HUDEP-2 (cell line): Measurements from ENCODE around the gene DERA.
"Not testable (repeated sequence)": the region's sequence is repeated elsewhere in the genome, so short reads cannot be mapped to it uniquely, and the experiment has no call there.

Experiments used
- DNase-seq, 76 experiments: peaks; one replicate each; lab custom pipeline; 2025; ENCODE audit not compliant: unreplicated experiment in 76 of 76; lab: John Stamatoyannopoulos, UW

Gene DERA

GRCh38 chr12:15899282-15899870, 11.8 kb upstream of the DERA start:
- peak in 12 of 76 experiments; percentile 5 to 30 (median 12) for DNase-seq

- no peak for DNase-seq
Observed at GRCh38 chr12:15904378-15904920, 6.7 kb upstream of the DERA start.

GRCh38 chr12:15910468-15910863, 666 bp upstream of the DERA start:
- peak in 1 of 76 experiments; percentile 31 for DNase-seq

DNA sequence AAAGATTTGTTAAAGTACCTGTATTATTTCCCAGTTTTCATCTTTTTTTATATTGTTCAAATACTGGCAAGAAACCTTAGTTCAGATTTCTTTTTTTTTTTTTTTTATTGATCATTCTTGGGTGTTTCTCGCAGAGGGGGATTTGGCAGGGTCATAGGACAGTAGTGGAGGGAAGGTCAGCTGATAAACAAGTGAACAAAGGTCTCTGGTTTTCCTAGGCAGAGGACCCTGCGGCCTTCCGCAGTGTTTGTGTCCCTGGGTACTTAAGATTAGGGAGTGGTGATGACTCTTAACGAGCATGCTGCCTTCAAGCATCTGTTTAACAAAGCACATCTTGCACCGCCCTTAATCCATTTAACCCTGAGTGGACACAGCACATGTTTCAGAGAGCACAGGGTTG, 799 bp downstream of the DERA start:
- DNase-seq = not testable (repeated sequence)

DNA sequence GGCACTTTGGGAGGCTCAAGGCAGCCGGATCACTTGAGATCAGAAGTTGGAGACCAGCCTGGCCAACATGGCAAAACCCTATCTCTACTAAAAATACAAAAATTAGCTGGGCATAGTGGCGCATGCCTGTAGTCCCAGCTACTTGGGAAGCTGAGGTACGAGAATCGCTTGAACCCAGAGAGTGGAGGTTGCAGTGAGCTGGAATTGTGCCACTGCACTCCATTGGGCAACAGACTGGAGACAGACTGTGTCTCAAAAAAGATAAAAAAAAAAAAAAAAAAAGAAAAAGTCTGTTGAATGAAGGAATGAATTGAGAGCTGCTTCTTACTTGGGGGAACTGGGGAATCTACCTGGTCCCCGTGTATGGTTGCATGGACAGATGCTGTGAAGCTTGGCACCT, 3.0 kb downstream of the DERA start:
- DNase-seq = peak in 1 of 76 experiments; percentile 1

GRCh38 chr12:15918066-15918465, 6.9 kb downstream of the DERA start:
- no peak for DNase-seq

DNA sequence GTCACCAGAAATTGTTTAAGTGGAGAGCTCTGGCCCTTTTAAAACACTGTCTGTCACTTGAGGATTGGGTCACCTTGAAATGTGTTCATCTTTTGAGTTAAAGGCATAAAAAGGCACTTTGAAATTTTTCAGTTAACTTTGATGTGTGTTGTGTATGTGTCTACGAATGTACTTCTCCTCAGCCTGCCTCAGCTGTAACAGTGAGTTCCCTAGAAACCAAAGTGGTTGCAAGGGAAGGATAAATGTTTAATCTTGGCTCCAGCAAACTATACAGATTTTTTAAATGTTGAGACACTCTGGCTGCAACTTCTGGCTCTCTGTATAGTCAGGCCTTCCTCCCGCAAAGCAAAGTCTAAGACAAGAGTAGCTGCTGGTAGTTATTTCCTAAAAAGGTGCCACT, 8.3 kb downstream of the DERA start:
- no peak for DNase-seq

GRCh38 chr12:15924956-15925355, 13.8 kb downstream of the DERA start:
- no peak for DNase-seq

GRCh38 chr12:15928346-15928745, 17.2 kb downstream of the DERA start:
- DNase-seq = no peak

GRCh38 chr12:15928870-15929571, 17.9 kb downstream of the DERA start:
- no peak for DNase-seq

GRCh38 chr12:15931590-15932053, 20.5 kb downstream of the DERA start:
- no peak for DNase-seq

- no peak for DNase-seq
Observed at GRCh38 chr12:15932327-15932726, 21.2 kb downstream of the DERA start.

DNA sequence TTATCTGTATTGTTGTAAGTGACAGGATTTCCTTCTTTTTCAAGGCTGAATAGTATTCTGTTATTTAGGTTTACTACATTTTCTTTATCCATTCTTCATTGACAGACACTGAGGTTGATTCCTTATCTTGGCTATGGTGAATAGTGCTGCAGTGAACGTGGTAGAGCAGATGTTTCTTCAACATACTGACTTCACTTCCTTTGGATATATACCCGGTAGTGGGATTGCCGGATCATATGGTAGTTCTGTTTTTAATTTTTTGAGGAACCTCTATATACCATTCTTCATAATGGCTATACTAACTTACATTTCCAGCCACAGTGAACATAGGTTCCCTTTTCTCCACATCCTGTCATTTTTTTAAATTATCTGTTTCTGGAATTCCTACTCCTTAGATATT, 21.8 kb downstream of the DERA start:
- DNase-seq = no peak

DNA sequence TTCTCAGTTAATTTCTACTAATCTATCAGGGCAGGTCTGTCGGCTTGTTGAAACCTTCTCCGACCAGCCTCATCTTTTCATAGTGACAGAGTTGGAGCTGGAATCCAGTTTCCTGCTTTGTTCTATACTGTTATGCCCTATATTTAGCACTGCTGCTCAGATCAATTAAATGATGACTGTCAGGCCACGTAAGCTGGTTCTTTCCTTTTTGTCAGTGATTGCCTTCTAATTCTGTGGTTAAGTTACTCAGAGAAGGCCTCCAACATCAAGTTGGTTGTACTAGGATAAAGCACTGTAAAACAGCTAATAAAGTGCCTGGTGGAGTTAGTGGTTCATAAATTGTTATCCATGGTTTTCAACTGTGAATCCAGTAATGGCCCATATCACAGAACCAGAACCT, 22.6 kb downstream of the DERA start:
- no peak for DNase-seq

DNA sequence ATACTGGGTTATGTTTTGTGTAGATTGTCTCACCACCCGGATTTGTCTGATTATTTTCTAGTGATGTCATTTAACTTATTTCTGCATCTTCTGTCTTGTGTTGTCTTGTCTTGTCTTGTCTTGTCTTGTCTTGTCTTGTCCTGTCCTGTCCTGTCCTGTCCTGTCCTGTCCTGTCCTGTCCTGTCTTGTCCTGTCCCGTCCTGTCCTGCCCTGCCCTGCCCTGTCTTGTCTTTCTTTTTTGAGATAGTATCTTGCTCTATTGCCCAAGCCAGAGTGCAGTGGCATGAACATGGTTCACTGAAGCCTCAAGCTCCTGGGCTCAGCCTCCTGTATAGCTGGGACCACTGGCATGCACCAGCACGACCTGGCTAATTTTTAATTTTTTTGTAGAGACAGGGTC, 25.6 kb downstream of the DERA start:
- DNase-seq = no peak

- DNase-seq = no peak
Observed at GRCh38 chr12:15937902-15938301, 26.8 kb downstream of the DERA start.

DNA sequence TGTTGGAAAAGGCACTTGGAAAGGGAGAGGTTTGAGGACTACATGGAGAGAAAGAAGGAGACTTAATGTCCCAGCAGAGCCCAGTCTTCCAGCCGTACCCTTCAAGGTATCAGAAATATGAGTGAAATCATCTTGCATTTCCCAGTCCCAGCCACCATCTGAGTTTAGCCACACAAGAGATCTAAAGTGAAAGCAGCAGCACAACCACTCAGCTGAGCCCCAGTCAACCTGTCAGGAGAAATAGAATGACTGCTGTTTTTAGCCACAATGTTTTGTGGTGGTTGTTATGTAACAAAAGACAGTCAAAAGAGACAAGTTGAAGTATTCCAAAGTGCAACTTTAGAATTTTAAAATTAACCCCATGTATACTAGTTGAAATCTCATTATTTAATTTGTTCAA, 28.0 kb downstream of the DERA start:
- DNase-seq = no peak

DNA sequence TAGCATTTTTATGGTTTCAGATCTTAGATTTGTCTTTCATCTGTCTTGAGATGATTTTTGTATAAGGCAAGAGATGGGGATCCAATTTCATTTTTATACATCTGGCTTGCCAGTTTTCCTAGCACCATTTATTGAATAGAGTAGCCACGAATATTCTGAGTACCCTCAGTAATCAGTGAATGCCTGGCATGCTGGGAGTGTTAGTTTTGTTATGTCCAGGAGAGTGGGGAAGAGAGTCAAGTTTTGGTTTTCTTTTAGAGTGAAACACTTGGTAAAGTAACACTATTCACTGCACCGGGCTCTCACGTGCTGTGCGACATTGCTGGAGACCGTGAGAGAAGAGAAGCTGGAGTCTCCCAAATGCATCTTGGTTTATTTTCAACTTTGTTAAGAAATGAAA, 31.3 kb downstream of the DERA start:
- no peak for DNase-seq

DNA sequence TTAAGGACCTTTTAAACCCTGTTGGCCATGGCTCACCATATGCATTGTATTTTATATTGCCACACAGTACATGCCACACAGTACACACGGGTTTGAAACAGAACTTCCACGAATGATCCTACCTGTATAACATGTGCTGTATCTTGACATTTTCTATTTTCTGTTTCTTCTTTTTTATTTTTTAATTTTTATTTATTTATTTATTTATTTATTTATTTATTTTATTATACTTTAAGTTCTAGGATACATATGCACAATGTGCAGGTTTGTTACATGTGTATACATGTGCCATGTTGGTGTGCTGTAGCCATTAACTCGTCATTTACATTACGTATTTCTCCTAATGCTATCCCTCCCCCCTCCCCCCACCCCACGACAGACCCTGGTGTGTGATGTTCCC, 32.4 kb downstream of the DERA start:
- not testable (repeated sequence) for DNase-seq

- not testable (repeated sequence) for DNase-seq
Observed at GRCh38 chr12:15948461-15948860, 37.3 kb downstream of the DERA start.

DNA sequence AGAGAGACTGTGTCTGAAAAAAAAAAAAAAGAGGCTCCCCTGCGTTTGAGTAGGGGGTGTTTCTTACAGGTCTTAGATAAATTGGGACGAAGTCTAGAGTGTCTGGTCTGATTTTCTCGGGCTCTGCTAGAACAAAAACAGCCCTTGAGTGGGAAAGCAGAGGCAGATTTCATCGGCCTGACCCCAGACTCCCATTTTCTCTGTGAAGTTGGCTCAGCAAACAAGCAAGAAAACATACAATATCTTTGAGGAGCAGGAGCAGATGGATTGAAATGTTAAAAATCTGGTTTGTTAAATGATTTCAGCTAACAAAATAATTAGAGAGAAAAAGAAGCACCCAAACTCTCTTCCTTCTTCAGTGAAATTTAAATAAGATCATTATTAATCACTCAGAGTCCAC, 44.1 kb downstream of the DERA start:
- DNase-seq = no peak

DNA sequence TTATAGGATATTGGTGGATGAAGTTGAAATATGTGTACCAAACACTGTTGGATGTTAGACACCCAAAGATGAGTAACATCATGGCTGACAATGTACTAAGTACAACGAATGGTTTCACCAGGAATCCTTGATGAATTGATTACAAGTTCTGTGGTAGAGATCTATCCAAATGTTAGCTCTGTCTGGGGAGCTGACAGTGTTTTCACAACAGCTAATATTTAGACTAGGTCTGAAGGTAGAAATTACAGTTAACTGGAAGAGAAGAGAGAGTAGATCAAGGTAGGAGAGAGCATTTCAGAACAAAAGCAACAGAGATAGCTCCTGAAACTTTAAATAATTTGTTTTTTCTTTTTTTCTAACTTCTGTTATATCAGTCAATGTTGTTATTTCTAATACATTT, 44.9 kb downstream of the DERA start:
- no peak for DNase-seq
